GM20431 (cell line): ENCODE results near the gene RGPD8.
"Not testable (repeated sequence)": the region's sequence is repeated elsewhere in the genome, so short reads cannot be mapped to it uniquely, and the experiment has no call there.

Experiments used
- in situ Hi-C: fragments of 300-500 bp; cut with MseI, MboI; formaldehyde crosslinking; loops from one replicate; pipeline ENCODE4 v1.15.0; 2020; ENCODE audit warnings: low sequenced_read_pairs; ENCODE audit not compliant: unreplicated experiment

RGPD8 gene

DNA sequence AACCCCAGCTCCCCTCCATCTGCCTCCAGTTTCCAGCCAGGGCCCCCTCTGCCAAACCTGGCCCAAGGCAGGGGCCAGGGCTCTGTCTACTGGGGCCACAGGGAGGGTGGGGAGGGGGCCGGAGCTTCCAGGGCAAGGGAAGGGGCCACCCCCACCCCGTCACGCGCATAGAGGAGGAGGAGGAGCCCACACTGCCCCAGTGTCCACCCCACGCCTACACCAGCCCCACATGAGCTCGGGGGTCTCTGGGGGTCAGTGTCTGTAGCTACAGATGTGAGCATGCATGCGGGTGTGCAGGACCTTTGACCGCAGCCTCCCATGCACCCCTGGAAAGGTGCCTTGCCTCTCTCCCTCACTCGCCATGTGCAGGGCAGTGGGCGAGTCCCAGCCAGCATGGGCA lies 3.5 kb upstream of the RGPD8 start:
- in situ Hi-C loops = not testable (repeated sequence)

GRCh38 chr2:112435716-112436431 lies 2.4 kb upstream of the RGPD8 start:
- in situ Hi-C loops = not testable (repeated sequence)

DNA sequence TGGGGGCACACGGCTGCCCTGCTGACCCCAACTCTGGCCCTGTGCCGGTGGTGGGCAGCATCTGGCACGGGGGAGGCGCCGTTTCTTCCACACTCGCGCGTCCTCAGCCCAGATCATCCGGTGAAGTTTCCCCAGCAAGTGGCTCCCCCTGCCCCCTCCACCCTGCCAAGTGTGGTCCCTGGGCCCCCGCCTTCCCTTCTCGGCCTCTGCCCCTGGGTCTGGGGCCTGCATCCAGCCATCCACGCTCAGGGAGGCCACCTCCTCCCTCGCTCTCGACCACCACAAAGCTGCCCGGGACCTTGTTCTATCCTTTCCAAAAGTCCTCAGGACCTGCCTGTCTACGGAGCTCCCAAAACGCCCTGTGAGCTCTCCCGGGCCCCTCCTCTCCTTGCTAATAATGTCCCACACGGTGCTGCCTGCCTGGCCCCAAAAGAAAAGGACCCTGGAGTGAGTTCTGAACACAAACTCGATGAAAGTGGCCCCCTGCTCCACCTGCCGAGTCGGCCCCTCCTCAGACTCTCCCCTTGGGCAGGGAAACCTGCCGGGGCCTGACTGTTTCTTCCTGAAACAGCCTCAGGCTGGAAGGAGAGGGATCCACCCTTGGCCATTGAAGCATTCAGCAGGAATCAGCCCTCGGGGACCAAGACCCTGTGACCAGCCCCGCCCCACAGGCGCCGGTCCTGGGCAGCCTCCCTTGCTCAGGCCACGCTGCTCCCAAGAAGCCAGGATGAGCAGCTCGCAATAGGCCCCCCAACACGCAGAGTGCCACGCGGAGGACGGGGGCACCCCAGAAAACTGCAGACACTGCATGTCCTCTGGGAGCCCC lies 1.7 kb upstream of the RGPD8 start:
- in situ Hi-C loops = not testable (repeated sequence)

DNA sequence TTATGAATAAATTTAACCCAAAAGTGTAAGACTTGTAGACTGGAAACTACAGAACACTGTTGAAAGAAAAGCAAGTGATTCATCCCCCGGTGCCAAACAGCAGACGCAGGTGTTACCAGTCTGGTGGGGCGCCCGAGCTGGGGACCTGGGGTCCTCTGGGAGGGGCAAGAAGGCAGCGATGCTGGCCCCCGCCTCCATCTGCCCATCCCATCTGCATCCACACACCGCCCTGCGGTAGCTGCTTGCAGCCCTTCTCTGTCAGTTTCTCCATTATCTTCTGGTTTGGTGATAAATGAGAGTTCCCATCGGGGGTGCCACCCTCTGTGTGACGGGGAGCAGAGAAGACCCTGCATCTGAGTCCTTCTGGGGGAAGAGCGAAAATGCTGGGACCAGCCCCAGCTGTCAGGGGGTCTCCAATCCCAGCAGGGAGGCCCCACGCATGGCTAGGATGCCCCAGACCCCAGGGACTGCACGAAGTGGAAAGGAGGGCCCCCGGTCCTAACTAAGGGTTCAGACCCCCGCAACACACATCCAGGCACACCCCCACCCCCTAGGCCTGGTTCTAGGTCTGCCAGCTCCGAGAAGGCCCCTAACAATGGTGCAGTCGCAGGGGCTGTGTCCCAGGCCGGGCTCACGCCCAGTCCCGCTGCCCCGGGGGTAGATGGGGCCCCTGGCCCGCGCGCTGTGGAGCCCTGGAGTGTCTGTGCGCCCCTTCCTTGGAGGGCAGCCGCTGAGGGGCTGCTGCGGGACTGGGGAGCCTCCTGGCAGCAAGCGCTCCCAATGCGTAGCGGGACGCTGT lies 686 bp upstream of the RGPD8 start:
- in situ Hi-C loops = no loop called here

DNA sequence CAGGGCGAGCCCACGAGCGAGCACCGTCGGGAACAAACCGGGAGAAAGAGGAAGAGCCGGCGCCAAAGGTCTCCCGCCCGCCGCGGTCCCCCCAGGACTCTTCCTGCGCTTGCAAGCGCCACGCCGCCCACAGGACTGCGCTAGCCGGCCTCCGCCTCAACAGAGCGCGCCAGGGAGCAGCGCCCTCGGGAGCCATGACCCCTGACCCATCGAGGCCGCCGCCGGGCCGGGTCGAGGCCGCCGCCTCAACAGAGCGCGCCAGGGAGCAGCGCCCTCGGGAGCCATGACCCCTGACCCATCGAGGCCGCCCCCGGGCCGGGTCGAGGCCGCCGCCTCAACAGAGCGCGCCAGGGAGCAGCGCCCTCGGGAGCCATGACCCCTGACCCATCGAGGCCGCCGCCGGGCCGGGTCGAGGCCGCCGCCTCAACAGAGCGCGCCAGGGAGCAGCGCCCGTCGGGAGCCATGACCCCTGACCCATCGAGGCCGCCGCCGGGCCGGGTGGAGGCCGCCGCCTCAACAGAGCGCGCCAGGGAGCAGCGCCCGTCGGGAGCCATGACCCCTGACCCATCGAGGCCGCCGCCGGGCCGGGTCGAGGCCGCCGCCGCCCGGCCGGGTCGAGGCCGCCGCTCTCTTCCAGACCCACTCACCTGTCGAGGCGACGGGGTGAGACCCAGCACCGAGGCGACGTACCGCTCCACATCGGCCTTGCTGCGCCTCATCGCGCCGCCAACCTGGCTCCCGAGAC lies 538 bp downstream of the RGPD8 start:
- in situ Hi-C loops = not testable (repeated sequence)

GRCh38 chr2:112432390-112432734 lies 1.1 kb downstream of the RGPD8 start:
- in situ Hi-C loops = not testable (repeated sequence)

- in situ Hi-C loops = not testable (repeated sequence)
Measured at GRCh38 chr2:112431587-112432295, 1.7 kb downstream of the RGPD8 start.

DNA sequence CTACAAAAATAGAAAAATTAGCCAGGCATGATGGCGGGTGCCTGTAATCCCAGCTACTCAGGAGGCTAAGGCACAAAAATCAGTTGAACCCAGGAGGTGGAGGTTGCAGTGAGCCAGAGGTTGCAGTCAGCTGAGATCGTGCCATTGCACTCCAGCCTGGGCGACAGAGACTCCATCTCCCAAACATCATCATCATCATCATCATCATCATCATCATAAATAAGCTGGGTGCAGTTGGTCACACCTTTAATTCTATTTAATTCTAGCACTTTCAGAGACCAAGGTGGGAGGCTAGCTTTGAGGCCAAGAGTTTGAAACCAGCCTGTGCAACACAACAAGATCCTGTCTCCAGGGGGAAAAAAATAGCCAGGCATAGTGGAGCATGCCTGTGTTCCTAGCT lies 8.9 kb downstream of the RGPD8 start:
- in situ Hi-C loops = not testable (repeated sequence)

DNA sequence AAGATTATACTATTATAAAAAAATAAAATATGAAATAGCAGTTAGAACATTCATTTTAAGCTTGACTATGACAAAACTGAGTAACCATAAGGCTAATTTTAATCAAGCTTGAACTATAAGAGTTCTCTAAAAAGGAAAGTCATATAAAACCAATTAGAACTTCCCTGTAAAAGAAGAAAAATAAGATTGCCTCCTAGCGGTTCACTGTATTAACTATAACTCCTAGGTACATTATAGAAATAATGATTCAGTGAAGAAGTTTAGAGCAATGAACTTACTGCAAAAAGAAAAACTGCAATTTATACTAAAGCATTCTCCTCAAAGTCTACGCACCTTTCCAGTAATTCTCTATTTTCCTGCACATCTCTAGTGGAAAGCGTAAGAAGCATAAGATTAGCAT lies 16.6 kb downstream of the RGPD8 start:
- in situ Hi-C loops = not testable (repeated sequence)

DNA sequence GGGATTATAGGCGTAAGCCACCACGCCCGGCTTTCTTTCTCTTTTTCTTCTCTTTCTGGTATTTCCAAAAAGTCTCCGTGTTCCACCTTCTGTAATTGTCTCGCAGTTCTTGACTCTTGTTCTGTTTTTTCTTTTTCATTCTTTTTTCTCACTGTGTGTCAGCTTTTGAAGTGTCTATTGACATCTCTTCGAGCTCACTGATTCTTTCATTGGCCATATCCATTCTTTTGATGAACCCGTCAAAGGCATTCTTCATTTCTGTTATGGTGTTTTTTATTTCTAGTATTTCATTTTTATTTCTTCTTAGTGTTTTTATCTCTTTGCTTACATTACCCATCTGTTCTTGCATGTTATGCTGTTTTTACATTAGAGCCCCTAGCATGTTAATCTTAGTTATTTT lies 73.4 kb downstream of the RGPD8 start:
- in situ Hi-C loops = not testable (repeated sequence)

- in situ Hi-C loops = not testable (repeated sequence)
Measured at GRCh38 chr2:112354335-112354734, 79.1 kb downstream of the RGPD8 start.

- in situ Hi-C loops = not testable (repeated sequence)
Measured at GRCh38 chr2:112352809-112353603, 80.4 kb downstream of the RGPD8 start.

- in situ Hi-C loops = not testable (repeated sequence)
Measured at GRCh38 chr2:112352292-112352691, 81.2 kb downstream of the RGPD8 start.

GRCh38 chr2:112345030-112346027 lies 88.1 kb downstream of the RGPD8 start:
- in situ Hi-C loops = no loop called here

DNA sequence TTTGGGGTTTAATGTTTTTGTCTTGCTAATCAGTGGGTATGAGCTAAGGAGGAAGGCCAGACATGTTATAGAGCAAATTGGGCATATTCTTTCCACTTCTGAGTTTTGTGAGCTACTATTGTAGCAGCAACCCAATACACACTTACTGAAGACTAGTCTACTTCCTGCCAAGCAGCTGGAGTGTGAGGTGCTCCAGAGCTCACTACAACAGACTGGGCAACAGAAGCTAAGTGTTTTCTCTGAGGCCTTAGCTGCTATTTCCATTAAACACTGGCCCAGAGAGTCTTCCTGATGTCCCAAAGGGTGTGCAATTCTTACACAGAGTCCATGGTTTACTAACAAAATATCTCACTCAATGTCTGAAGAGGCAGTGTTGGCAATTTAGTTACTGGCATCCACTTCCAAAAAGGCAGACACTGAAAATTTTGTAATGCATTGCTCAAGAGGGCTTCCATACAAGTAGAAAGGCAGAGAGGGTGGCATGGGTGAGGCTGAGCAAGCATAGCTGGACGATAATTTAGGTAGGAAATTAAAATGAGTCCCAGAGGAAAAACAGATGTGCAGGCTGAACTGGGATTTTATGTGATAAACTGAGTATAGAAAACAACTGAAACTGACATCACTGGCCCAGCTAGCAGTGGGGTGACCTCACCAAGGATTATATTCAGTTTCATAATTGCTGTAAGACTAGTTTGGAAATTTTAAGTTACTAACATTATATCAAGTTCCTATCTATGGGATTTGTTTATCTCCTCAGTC lies 89.4 kb downstream of the RGPD8 start:
- in situ Hi-C loops = no loop called here

GRCh38 chr2:112342067-112342550 lies 91.3 kb downstream of the RGPD8 start:
- in situ Hi-C loops = no loop called here
